IMR-90 (cell line): ENCODE results near the gene UGT1A7. TPM values are rescaled to one million over a fixed set of nuclear protein-coding genes. Genes with fewer than 3 reads are reported as not detected.

Experiments used
- ATAC-seq: fragments of 200-7000 bp; cut with Tn5 transposase; 2 replicates; pipeline ENCODE4 v1.9.1; 2020; ENCODE audit warnings: low read depth, mild to moderate bottlenecking, moderate library complexity
- BruUV-seq: library from RNA; stranded (reverse); fragments of 400-500 nt; replicated peaks from 2 replicates; lab custom pipeline; 2021; lab: Mats Ljungman, UMichigan
- CTCF ChIA-PET: fragments of 300-600 bp; formaldehyde crosslinking; extraction: SDS; loops from one replicate; lab custom pipeline; 2021; ENCODE audit warnings: antibody characterized with exemption; lab: Yijun Ruan, JAX
- POLR2A ChIA-PET: fragments of 300-600 bp; sonication (Branson Sonifier 250); formaldehyde crosslinking; loops from one replicate; lab custom pipeline; 2022; ENCODE audit warnings: antibody characterized with exemption; ENCODE audit not compliant: unreplicated experiment; lab: Charles Lee
- DNase-seq: peaks from one replicate; pipeline ENCODE4 v3.0.0; 2013
- H2AFZ ChIP-seq: replicated peaks from 2 replicates; pipeline ENCODE3; 2013; ENCODE audit warnings: low read length, mild to moderate bottlenecking; ENCODE audit not compliant: poor library complexity
- H2AK5ac ChIP-seq: 2 replicates; pipeline ENCODE4 v1.6.1; 2013; ENCODE audit warnings: low read depth, low read length, inconsistent platforms
- H2AK9ac ChIP-seq: replicated peaks from 2 replicates; pipeline ENCODE3; 2013; ENCODE audit warnings: mild to moderate bottlenecking, low read depth, low read length, moderate library complexity; ENCODE audit not compliant: poor library complexity
- H2BK120ac ChIP-seq: 2 replicates; pipeline ENCODE4 v1.6.1; 2013; ENCODE audit warnings: low read depth, low read length, inconsistent platforms
- H2BK15ac ChIP-seq: 3 replicates; pipeline ENCODE4 v1.6.1; 2013; ENCODE audit warnings: low read depth, low read length, inconsistent platforms
- H2BK20ac ChIP-seq: 2 replicates; pipeline ENCODE4 v1.6.1; 2013; ENCODE audit warnings: low read depth, mild to moderate bottlenecking, inconsistent platforms, low read length, moderate library complexity
- H2BK5ac ChIP-seq: 2 replicates; pipeline ENCODE4 v1.6.1; 2013; ENCODE audit warnings: mild to moderate bottlenecking, low read depth, low read length, inconsistent platforms; ENCODE audit not compliant: poor library complexity, severe bottlenecking
- H3K14ac ChIP-seq: replicated peaks from 2 replicates; pipeline ENCODE4 v1.6.1; 2013; ENCODE audit warnings: low read depth, low read length, inconsistent platforms
- H3K18ac ChIP-seq: 2 replicates; pipeline ENCODE4 v1.6.1; 2013; ENCODE audit warnings: low read depth, low read length, control low read depth
- H3K23ac ChIP-seq: 2 replicates; pipeline ENCODE4 v1.6.1; 2013; ENCODE audit warnings: low read depth, low read length, inconsistent platforms
- H3K27ac ChIP-seq: 2 replicates; pipeline ENCODE4 v1.5.1; 2013; ENCODE audit warnings: mild to moderate bottlenecking, control low read depth, low read length; ENCODE audit not compliant: insufficient read depth
- H3K27me3 ChIP-seq: 2 replicates; pipeline ENCODE4 v1.6.1; 2013; ENCODE audit warnings: low read length; ENCODE audit not compliant: control insufficient read depth, insufficient read depth
- H3K36me3 ChIP-seq: 2 replicates; pipeline ENCODE4 v1.6.1; 2013; ENCODE audit warnings: low read length, mixed read lengths; ENCODE audit not compliant: control insufficient read depth, insufficient read depth
- H3K4ac ChIP-seq: 2 replicates; pipeline ENCODE4 v1.6.1; 2013; ENCODE audit warnings: low read depth, low read length, inconsistent platforms
- H3K4me1 ChIP-seq: 2 replicates; pipeline ENCODE4 v1.6.1; 2013; ENCODE audit warnings: low read length, mixed read lengths; ENCODE audit not compliant: control insufficient read depth, insufficient read depth
- H3K4me2 ChIP-seq: 2 replicates; pipeline ENCODE4 v1.6.1; 2013; ENCODE audit warnings: low read depth, mild to moderate bottlenecking, control low read depth, low read length, moderate library complexity
- H3K4me3 ChIP-seq: 2 replicates; pipeline ENCODE4 v1.5.1; 2013; ENCODE audit warnings: low read depth, mild to moderate bottlenecking, control low read depth, low read length, moderate library complexity; ENCODE audit not compliant: insufficient read depth
- H3K56ac ChIP-seq: 2 replicates; pipeline ENCODE4 v1.6.1; 2013; ENCODE audit warnings: low read length, inconsistent platforms; ENCODE audit not compliant: insufficient read depth; ENCODE audit errors: extremely low read depth
- H3K79me1 ChIP-seq, 2 experiments: 2 replicates each; pipeline ENCODE4 v1.6.1; 2013; ENCODE audit warnings: low read length in 2 of 2, inconsistent platforms in 1 of 2, low read depth in 1 of 2
- H3K9ac ChIP-seq: 2 replicates; pipeline ENCODE4 v1.6.1; 2013; ENCODE audit warnings: low read depth, low read length, control low read depth
- H3K9me1 ChIP-seq: 2 replicates; pipeline ENCODE4 v1.6.1; 2013; ENCODE audit warnings: low read length, inconsistent platforms; ENCODE audit not compliant: insufficient read depth
- H3K9me3 ChIP-seq: 2 replicates; pipeline ENCODE4 v1.6.1; 2013; ENCODE audit warnings: low read length; ENCODE audit not compliant: control insufficient read depth, insufficient read depth
- H4K20me1 ChIP-seq: 2 replicates; pipeline ENCODE4 v1.6.1; 2013; ENCODE audit warnings: low read length, inconsistent platforms; ENCODE audit not compliant: insufficient read depth
- H4K5ac ChIP-seq: 2 replicates; pipeline ENCODE4 v1.6.1; 2013; ENCODE audit warnings: mild to moderate bottlenecking, low read depth, low read length, control low read depth
- H4K8ac ChIP-seq, 2 experiments: 2 replicates each; pipeline ENCODE4 v1.6.1; 2013; ENCODE audit warnings: low read depth in 2 of 2, low read length in 2 of 2, control low read depth in 1 of 2, inconsistent platforms in 1 of 2
- H4K91ac ChIP-seq: 2 replicates; pipeline ENCODE4 v1.6.1; 2013; ENCODE audit warnings: low read depth, low read length, inconsistent platforms; ENCODE audit not compliant: insufficient read depth
- BHLHE40 ChIP-seq: fragments of 150-350 bp; IDR thresholded peaks from 2 replicates; pipeline ENCODE4 v1.6.1; 2016; ENCODE audit warnings: mild to moderate bottlenecking, low read depth, low read length
- CEBPB ChIP-seq: IDR thresholded peaks from 2 replicates; pipeline ENCODE4 v1.6.1; 2012; ENCODE audit warnings: low read depth, low read length, improper control_type of control experiment
- CHD1 ChIP-seq: IDR thresholded peaks from 2 replicates; pipeline ENCODE4 v1.6.1; 2012; ENCODE audit warnings: low read depth, low read length, improper control_type of control experiment
- CTCF ChIP-seq: conservative IDR thresholded peaks from 2 replicates; pipeline ENCODE4 v1.5.1; 2012; ENCODE audit warnings: mild to moderate bottlenecking, low read depth, low read length, improper control_type of control experiment
- ELK1 ChIP-seq: fragments of 150-350 bp; IDR thresholded peaks from 2 replicates; pipeline ENCODE4 v1.6.1; 2016; ENCODE audit warnings: low read depth, mild to moderate bottlenecking, low read length, moderate library complexity, borderline replicate concordance
- FOS ChIP-seq: fragments of 150-350 bp; IDR thresholded peaks from 2 replicates; pipeline ENCODE4 v1.6.1; 2016; ENCODE audit warnings: low read depth, low read length
- MAFK ChIP-seq: IDR thresholded peaks from 2 replicates; pipeline ENCODE4 v1.6.1; 2012; ENCODE audit warnings: low read depth, low read length, improper control_type of control experiment
- MAZ ChIP-seq: IDR thresholded peaks from 2 replicates; pipeline ENCODE4 v1.6.1; 2012; ENCODE audit warnings: low read depth, mild to moderate bottlenecking, low read length, improper control_type of control experiment, moderate library complexity, borderline replicate concordance
- MXI1 ChIP-seq: IDR thresholded peaks from 2 replicates; pipeline ENCODE4 v1.6.1; 2012; ENCODE audit warnings: low read depth, mild to moderate bottlenecking, low read length, moderate library complexity, borderline replicate concordance
- NFE2L2 ChIP-seq: fragments of 150-350 bp; IDR thresholded peaks from 2 replicates; pipeline ENCODE4 v1.6.1; 2016; ENCODE audit warnings: low read depth, mild to moderate bottlenecking, low read length
- POLR2A ChIP-seq: IDR thresholded peaks from 2 replicates; pipeline ENCODE4 v1.6.1; 2012; ENCODE audit warnings: mild to moderate bottlenecking, low read depth, low read length
- RAD21 ChIP-seq: IDR thresholded peaks from 2 replicates; pipeline ENCODE4 v1.6.1; 2012; ENCODE audit warnings: low read length, improper control_type of control experiment
- RCOR1 ChIP-seq: IDR thresholded peaks from 2 replicates; pipeline ENCODE4 v1.6.1; 2012; ENCODE audit warnings: mild to moderate bottlenecking, low read length, improper control_type of control experiment; ENCODE audit not compliant: insufficient replicate concordance
- RFX5 ChIP-seq: IDR thresholded peaks from 2 replicates; pipeline ENCODE4 v1.8.0; 2012; ENCODE audit warnings: low read depth, mild to moderate bottlenecking, low read length, moderate library complexity
- SMC3 ChIP-seq: fragments of 150-350 bp; IDR thresholded peaks from 2 replicates; pipeline ENCODE4 v1.6.1; 2016; ENCODE audit warnings: low read depth, mild to moderate bottlenecking, antibody characterized with exemption, low read length, moderate library complexity
- USF2 ChIP-seq: fragments of 150-350 bp; IDR thresholded peaks from 2 replicates; pipeline ENCODE4 v1.6.1; 2017; ENCODE audit warnings: mild to moderate bottlenecking, antibody characterized with exemption, low read length, low read depth
- WGBS, 2 experiments: methylation state at CpG; one replicate each; pipeline versions ENCODE4 v1.1.5 to v1.1.7; 2013; ENCODE audit warnings: missing lambda C conversion rate in 2 of 2; ENCODE audit not compliant: insufficient read length in 1 of 2; ENCODE audit errors: extremely low coverage in 2 of 2; 5-methylcytosine and 5-hydroxymethylcytosine counted together
- dilution Hi-C: fragments of 300-500 bp; cut with HindIII; formaldehyde crosslinking; loops from one replicate; pipeline ENCODE4 v1.14.3; 2018; ENCODE audit warnings: low sequenced_read_pairs; ENCODE audit not compliant: unreplicated experiment
- in situ Hi-C: fragments of 300-500 bp; cut with MboI; formaldehyde crosslinking; loops from 3 replicates; pipeline ENCODE4 v1.14.3; 2019; ENCODE audit warnings: low sequenced_read_pairs, inconsistent platforms, mixed read lengths
- intact Hi-C: fragments of 100-400 bp; cut with micrococcal nuclease; formaldehyde crosslinking; loops from 2 replicates; pipeline ENCODE4 v1.10.0; 2022
- polyA plus RNA-seq, 3 experiments: library from polyadenylated mRNA; depleted of rRNA; stranded (reverse); fragments of >200 nt; gene quantifications; 2 replicates each; pipeline ENCODE4 v1.2.3, GENCODE V29; 2012; ENCODE audit warnings: low replicate concordance in 1 of 3
- total RNA-seq: library from RNA; depleted of rRNA; stranded (reverse); fragments of >200 nt; gene quantifications from 2 replicates; pipeline ENCODE4 v1.2.3, GENCODE V29; 2012

UGT1A7 gene
- total and polyA plus RNA-seq, 2 of the 4 experiments (the other 2 are of a cell fraction) = not detected

DNA sequence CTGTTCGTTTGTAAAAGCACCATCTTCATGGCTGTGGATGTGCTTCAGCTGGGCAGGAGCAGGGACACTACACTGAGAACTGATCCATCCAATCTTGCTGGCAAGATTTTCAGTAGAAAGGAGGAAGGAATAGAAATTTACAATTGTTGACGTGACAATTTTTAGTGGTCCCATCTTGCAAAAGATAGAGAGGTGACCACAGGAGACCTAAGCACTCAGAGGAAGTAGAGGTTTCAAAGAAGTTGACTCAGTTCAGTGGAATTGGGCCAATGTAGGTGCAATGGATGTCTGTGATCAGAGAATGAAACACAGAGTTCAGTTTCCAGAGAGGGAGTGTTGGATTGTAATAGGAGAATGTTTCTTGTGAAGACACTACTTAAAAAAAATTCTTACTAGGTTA is 32.4 kb downstream of the UGT1A7 start:
- TF ChIP-seq ELK1 (no peak), RAD21 (no peak), MAFK (no peak), MXI1 (no peak), RCOR1 (no peak), MAZ (no peak), NFE2L2 (no peak), CHD1 (no peak), RFX5 (no peak), BHLHE40 (no peak), SMC3 (no peak), FOS (no peak), USF2 (no peak), POLR2A (no peak), CEBPB (no peak), CTCF (no peak)
- no peak overlapping the region for H3K27ac ChIP-seq
- ChIA-PET CTCF (no interaction called here), POLR2A (no interaction called here)
- no peaks in the 10 kb centered on the region for H3K36me3 ChIP-seq
- no peak overlapping the region for H2BK20ac ChIP-seq
- H2BK5ac ChIP-seq = no peak overlapping the region
- peaks cover 4% of the 10 kb centered on the region; the same call in 1 of the 2 replicates for H3K27me3 ChIP-seq
- H3K18ac ChIP-seq = no peak overlapping the region
- no peak overlapping the region for H3K4ac ChIP-seq
- H3K9ac ChIP-seq = no peak overlapping the region
- in situ Hi-C loops (loop anchor here (5.0 kb wide), 1 partner anchor 267 kb away; no protein-coding TSS in a partner anchor), dilution Hi-C loops (no loop called here), intact Hi-C loops (loop anchor here (1.0 to 5.0 kb wide), 4 partner anchors 157 to 1403 kb away; no protein-coding TSS in a partner anchor)
- H2BK120ac ChIP-seq = no peak overlapping the region
- H2AK9ac ChIP-seq = no peak overlapping the region
- no peaks in the 10 kb centered on the region for H3K9me3 ChIP-seq
- no TSS peak for BruUV-seq
- H4K91ac ChIP-seq = no peak overlapping the region
- H2AK5ac ChIP-seq = no peak overlapping the region
- H3K4me1 ChIP-seq = no peaks in the 10 kb centered on the region
- no peak overlapping the region for H3K23ac ChIP-seq
- DNase-seq (no peak), ATAC-seq (no peak)
- no peak overlapping the region for H3K14ac ChIP-seq
- H2AFZ ChIP-seq = no peak overlapping the region
- no peak overlapping the region for H3K56ac ChIP-seq
- no peak overlapping the region for H2BK15ac ChIP-seq
- no peaks in the 10 kb centered on the region for H3K9me1 ChIP-seq
- H4K8ac ChIP-seq = no peak overlapping the region
- H4K5ac ChIP-seq = no peak overlapping the region
- H4K20me1 ChIP-seq = no peaks in the 10 kb centered on the region
- no peak overlapping the region for H3K4me2 ChIP-seq
- no peaks in the 10 kb centered on the region for H3K79me1 ChIP-seq
- H3K4me3 ChIP-seq = no peak overlapping the region
- WGBS, 2 experiments = 100% methylated on average over 1 of the region's 2 CpGs; no CpG with 5 or more reads in 1 of the 2 experiments
